RPMI7951 (cell line): ENCODE data around the gene SP140L. TPM values are rescaled to one million over a fixed set of nuclear protein-coding genes. Genes with fewer than 3 reads are reported as not detected.
A peak's percentile ranks its signal among the peaks of the same experiment; 100 is the strongest.
"Not testable (repeated sequence)": the region's sequence is repeated elsewhere in the genome, so short reads cannot be mapped to it uniquely, and the experiment has no call there.

Experiments
- DNase-seq: peaks from one replicate; pipeline ENCODE4 v3.0.0-alpha.2; 2012; ENCODE audit warnings: low read depth
- total RNA-seq: library from RNA; depleted of rRNA; stranded (reverse); fragments of >200 nt; shearing (Covaris generic); gene quantifications from 2 replicates; pipeline ENCODE4 v1.2.3, GENCODE V29; 2014

Gene SP140L
- total RNA-seq, 1 experiment from 2014 or later, result 15.1 TPM

DNA sequence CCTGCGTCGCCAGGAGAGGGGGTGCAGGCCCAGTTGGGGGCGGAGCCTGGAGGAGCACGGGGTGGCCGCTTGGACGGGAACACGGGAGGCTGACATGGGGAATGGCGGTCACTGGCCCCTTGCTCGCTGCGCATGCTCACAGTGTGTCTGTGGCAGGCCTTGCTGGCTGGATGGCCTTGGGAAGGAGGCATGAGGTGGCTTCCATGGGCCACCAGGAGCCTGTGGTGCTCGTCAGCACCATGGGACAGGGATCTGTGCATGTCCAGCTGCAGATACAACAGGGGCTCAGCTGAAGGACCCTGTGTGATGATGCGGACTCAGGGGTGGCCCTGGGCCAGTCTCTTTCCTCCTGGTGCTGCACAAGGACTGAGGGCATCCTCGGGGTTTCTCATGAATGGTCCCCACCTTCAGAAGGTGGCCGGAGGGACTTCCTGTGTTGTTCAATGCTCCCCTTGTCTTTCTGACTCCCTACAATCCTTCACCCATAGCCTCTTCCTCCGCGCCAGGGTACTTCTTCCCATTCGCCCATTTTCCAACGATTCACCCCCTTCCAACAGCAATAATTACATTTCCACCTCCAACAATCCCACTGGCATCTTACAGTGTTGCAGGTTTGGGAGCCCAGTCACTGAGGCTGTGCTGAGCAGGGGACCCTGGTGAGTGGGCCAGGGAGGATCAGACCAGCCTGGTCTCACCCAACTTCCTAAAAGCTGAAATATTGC is 3.4 kb upstream of the SP140L start:
- peak; percentile 40 for DNase-seq

DNA sequence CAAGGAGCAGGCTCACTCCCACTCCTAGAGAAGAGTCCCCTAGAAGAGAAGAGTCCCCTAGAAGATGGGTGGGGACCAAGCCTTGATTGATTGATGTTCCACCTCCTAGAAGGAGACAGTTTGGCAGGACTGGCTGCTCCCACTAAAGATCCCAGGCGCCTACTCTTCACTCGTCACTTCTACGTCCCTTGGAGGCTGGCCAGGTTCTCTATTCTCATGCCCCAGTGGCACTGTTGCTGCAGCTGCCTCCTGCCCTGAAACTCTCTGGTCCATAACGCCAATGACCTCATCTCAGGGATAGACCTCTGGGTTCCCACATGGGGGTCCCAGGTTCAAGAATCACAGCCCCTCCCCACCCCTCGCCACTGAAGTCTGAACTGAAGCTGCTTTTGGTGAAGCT is 2.5 kb upstream of the SP140L start:
- no peak for DNase-seq

DNA sequence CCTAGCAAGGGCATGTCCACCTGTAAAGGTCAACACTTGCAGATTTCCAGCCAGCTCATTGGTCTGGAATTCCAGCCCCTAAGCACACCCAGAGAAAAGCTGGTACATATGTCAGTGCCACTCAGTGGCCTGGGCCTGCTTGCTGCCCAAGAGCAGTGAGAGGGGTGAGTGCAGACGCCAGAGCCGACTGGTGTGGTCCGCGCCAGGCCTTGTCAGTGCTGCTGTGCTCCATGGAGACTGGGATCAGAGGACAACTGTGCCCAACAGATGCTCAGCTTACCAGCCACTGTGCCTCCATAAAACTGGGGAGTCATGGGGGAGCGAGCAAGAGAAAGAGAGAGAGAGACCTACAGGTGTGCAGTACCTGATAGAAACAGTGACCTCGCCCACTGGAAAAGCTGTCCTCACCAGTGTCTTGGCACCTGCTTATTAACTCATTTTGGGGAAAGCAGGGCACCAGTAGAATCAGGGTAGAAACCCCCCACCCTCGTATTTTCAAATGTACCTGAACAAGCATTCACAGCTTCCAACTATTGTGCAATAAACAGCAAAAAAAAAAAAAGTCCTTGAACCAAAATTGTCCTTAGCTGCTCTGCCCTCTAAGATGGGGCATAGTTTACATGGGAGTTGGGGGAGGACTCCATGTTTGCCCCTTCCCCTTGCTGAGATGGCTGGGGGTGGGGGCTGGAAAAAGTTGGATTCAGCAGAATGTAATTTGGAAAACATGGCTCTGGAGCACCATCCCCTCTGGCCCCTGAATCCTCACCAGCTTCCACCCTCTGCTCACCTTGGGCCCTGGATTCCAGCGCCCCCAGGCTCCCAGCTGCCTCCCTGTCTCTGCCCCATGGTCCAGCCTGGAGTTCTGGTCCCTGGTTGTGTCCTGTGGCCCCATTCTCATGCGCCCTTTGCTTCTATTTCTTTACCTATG is 1.4 kb upstream of the SP140L start:
- no peak for DNase-seq

DNA sequence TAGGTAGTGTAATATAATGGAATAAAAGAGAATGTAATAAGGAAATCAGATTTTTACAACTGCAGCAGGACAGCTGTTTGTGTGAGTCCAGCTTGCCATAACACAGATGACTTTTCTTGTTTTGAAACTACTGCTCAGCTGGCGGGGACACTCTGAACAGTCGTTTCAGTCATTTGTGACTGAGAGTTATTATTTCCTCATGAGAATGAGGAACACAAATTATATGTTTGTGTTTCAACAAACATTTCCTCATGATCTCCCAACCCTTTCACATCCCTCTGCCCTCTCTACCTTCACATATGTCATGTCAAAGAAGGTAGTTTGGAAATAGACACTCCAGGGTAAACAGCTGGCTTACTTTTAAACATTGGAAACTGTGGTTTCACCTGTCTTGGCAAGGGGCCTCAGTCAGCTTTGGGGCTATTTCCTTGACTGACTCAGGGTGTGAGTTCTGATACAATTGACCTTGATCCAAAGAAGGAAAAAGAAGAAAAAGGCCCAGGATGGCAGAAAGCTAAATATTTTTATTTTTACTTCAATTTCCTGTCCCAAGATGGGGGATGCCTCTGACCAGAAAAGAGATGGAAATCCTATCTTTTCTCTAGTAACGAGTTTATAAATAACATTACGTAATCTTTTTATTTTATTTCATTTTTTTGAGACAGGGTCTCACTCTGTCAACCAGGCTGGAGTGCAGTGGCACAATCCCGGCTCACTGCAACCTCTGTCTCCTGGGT is 593 bp downstream of the SP140L start:
- no peak for DNase-seq

DNA sequence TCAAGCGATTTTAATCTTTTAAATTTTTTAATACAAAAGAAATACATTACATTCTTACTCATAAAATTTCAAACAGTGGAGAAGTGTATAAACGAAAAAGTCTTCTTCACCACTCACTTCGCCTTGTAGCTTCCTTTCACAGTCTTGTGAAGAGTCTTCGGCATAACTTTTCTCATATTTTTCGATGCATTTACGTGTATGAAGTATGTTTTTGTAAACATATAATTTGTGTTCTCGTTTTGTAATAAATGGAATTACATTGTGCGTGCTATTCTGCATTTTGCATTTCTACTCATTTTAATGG is 1.1 kb downstream of the SP140L start:
- no peak for DNase-seq

DNA sequence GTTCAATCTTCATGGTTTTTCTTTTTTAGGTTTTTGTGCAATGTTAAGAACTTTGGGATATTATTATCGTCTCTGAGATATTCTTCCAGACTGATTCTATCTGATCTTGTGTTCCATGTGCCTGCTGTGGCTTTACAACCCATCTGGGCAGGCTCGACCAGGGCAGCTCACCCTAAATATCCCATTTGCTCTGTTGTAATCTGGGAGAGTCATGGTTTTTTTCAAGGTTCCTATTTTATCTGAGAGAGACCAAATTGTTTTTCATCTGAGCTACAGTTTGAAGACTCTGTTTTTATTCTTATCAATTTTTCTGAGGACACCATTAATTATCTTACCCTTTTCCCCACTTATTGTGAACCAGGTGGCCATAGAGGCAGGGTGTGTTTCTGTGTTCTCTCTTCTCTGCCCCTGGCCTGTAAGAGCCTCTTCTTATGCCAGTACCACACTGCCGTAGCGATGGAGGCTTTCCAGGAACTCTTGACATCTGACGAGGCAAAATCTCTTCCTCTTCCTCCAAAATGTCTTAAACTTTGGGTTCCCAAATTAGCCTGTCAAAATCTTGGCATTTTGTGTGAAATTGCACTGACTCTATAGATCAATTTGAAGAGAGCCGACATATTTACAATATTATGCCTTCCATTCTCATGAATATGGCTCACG is 3.1 kb downstream of the SP140L start:
- DNase-seq, result no peak

DNA sequence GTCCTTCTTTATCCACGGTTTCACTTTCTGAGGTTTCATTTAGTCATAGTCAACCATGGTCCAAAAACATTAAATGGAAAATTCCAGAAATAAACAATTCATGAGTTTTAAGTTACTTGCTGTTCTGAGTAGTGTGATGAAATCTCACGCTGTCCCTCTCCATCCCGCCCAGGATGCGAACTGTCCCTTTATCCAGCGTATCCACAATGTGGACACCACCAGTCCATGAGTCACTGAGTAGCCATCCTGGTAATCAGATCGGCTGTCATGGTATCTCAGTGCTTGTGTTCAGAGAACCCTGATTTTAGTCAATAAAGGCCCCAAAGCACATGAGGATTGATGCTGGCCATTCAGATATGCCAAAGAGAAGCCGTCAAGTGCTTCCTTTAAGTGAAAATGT is 3.7 kb downstream of the SP140L start:
- peak; percentile 76 for DNase-seq

DNA sequence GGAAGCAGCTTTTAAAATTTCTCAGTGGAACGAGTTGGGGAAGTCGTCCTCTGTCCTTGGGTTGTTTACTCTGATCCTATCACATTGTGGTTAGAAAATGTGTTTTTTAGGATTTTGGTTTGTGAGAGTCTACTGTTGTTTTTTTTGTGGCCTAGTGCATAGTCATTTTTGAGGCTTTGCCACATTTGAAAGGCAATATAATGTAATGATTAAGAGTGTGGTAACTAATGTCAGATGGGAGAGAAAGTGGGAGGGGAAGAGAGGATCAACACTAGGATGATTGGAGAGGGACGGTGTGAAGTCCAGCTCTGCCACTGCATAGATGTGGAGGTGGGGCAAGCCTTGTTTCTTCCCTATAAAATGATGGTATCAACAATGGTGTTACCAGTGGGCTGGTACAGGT is 8.5 kb downstream of the SP140L start:
- peak; percentile 30 for DNase-seq

DNA sequence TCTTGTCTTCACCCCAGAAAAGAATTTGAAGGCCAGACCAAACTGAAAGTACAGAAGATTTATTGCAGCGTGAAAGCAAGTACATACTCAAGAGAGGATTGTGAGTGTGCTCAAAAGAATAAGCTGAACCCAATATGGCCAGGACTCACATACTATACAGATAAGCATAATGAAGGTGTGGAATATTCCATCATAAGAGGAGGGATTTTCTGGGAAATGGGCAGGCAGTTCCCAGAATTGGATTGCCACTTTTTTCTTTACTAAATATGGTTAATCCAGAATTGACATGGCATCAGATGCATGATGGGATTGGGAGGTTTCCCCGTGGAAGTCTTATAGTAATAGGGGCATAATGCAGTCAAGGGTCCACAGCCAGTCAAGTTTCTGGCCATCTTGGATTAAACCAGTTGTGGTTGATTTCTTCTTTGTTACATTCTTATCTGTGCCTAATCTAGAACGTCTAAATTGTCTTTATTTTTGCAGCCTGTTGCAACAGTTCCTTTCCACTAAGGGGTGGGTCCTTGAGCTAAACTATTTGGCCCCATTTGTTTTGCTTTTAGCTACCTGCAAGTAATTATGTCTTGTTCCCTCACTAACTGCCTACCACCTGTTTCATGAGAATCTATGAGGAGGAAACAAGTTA is 9.0 kb downstream of the SP140L start:
- DNase-seq, result no peak

DNA sequence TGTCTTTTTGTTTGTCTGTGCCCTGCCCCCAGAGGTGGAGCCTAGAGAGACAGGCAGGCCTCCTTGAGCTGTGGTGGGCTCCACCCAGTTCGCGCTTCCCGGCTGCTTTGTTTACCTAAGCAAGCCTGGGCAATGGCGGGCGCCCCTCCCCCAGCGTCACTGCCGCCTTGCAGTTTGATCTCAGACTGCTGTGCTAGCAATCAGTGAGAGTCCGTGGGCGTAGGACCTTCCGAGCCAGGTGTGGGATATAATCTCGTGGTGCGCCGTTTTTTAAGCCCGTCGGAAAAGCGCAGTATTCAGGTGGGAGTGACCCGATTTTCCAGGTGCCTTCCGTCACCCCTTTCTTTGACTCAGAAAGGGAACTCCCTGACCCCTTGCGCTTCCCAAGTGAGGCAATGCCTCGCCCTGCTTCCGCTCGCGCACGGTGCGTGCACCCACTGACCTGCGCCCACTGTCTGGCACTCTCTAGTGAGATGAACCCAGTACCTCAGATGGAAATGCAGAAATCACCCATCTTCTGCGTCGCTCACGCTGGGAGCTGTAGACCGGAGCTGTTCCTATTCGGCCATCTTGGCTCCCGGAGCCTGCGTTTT is 15.0 kb downstream of the SP140L start:
- DNase-seq, result not testable (repeated sequence)

DNA sequence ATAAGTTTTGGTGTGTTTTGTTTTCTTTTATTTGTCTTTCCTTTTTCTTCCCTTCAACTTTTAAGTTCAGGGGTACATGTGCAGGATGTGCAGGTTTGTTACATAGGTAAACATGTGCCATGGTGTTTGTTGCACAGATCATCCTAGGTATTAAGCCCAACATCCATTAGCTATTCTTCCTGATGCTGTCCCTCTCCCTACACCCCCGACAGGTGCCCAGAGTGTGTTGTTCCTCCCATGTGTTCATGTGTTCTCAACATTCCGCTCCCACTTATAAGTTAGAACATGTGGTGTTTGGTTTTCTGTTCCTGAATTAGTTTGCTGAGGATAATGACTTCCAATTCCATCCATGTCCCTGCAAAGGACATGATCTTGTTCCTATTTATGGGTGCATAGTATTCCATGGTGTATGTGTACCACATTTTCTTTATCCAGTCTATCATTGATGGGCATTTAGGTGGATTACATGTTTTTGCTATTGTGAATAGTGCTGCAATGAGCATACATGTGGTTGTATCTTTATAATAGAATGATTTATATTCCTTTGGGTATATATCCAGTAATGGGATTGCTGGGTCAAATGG is 16.1 kb downstream of the SP140L start:
- not testable (repeated sequence) for DNase-seq

DNA sequence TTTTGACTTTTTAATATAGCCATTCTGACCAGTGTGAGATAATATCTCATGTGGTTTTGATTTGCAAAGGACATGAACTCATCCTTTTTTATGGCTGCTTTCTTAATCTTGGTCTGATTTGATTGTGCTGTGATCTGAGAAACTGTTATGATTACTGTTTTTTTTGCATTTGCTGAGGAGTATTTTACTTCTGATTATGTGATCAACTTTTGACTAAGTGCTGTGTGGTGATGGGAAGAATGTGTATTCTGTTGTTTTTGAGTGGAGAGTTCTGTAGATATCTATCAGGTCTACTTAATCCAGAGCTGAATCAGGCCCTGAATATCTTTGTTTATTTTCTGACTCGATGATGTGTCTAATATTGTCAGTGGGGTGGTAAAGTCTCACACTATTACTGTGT is 16.8 kb downstream of the SP140L start:
- peak; percentile 9 for DNase-seq

DNA sequence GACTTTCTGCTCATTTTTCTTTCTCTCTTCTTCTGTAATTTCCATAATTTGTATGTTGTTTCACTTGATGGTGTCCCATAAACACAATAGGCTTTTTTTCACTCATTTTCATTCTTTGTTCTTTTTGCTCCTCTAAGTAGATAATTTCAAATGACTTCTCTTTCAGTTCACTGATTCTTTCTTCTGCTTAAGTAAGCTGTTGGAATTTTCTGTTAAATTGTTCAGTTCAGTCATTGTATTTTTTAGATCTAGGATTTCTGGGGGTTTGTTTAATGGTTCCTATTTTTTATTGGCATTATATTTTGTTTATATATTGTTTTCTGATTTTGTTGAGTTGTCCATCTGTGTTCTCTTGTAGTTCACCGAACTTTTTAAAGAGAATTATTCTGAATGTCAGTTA is 19.5 kb downstream of the SP140L start:
- no peak for DNase-seq

DNA sequence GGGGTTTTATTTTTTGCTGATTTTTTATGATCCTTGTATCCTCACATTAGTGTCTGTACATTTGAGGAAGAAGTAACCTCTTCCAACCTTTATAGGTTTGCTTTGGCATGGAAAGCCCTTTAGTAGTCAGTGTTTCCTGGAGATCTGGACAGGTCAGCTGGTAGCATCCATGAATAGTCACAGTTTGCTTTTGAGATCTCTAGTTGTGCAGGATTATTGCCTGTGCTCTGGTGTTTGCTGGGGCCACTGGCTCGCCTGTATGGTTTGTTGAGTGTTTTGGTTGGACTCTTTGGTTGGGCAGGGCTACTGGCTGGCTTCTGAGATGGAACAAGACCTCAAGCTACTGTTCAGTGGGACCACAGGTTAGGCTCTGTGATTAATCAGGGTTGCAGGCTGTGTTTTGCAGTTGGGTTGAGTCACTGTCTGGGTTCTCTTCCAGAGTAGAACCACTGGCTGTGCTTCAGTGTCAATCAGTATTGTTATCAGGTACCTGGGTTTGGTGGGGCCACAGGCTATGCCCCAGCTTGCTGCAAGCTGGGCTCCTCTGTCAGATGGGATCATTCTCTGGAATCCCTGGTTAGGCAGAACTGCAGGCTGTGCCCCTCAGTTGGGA is 20.0 kb downstream of the SP140L start:
- no peak for DNase-seq

DNA sequence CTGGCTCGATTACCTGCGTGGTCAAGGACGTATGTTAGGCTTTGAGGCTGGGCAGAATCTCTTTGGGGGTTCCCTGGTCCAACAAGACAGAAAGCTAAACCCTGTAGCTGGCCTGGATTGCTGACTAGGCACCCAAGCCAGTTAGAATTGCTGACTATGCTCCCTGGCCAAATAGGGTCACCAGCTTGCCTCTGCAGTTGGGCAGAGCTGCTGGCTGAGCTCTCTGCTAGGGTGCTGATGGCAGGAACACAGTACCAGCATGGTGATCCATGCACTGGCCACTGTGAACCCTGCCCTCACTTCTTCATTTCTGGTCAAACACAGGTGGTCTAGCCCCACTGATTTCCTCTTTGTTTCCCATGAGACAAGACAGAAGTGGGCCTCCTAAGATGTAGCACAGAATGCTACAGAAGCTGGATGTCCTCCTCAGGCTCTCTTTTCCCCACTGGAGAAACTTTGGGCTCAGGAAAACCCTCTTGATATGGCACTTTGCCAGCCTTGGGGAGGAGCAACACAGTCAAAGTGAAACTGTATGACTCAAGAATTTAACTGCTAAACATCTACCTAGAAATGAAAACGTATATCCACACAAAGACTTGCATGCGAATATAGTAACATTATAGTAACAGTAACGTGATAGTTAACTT is 20.8 kb downstream of the SP140L start:
- peak; percentile 54 for DNase-seq

DNA sequence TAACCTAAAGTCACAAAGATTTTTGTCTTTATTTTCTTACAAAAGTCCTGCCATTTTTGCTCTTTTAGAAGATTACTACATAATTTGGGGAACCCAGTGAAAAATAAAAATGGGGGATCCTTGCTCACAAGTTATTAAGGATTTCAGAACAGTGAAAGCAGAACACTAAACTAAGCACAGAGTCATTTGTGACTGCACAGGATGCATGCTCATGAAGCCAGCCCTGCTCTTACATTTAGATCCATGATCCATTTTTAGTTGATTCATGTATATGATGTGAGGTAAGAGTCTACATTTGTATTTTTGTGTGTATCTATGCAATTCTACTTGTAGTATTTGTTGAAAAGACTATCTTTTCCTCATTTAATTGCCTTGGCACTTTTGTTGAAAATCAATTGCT is 21.8 kb downstream of the SP140L start:
- DNase-seq, result no peak

DNA sequence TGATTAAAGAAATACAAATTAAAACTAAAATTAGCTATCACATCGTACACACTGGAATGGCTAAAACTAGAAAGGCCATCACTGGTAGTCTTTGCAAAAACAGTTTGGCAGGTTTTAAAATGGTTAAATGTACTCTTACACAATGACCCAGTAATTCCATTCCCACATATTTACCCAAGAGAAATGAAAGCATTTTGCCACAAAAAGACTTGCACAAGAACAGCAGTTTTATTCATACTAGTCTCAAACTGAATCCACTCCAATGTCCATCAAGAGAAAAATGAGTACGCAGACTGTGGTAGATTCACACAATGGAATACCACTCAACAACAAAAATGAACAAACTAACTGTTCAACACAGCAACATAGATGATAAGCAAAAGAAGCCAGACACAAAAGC is 29.1 kb downstream of the SP140L start:
- DNase-seq, result peak; percentile 28

DNA sequence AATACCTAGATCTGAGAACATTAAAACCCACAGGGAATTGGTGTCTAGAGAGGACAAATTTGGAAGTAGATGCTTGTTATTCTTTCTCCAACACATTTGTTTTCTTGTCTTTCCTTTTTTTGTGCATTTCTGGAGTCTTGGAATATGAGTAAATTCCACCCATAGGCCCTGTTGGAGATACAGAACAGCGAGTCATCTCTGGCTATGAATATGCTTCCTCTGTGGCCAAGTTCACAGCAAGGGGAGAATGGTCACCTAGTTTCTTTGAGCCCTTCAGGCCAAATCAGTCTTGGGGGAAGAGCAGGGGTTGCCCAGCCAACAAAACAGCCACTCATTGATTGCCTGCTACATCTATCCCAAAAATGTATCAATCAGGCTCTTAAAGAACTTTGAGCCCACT is 31.3 kb downstream of the SP140L start:
- DNase-seq, result peak; percentile 73

DNA sequence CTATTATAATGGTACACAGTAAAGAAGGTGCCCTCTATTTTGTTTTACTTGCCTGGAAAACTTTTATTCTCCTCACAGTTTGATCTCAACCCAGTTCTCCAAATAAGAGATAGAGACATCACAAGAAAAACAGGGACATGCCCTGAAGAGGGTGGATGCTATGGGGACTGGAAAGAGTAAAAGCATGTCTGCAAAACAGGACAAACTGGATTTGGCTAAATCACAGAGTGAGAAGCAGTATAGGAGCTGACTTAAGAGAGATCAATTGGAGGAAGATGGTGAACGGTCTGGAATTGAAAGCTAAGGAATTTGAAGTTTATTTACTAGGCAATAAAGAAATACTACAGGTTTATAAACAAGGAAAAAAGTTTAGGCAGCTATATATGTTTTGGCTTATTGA is 33.0 kb downstream of the SP140L start:
- no peak for DNase-seq
